ENCODE results near the gene MKNK2. TPM values are rescaled to one million over a fixed set of nuclear protein-coding genes. Genes with fewer than 3 reads are reported as not detected.

MKNK2 gene
- total RNA-seq, 1 donor from 2014 or later, result 97.1 TPM

GRCh38 chr19:2077398-2077797 lies 26.4 kb upstream of the MKNK2 start:
- TF ChIP-seq, protein P1, sequence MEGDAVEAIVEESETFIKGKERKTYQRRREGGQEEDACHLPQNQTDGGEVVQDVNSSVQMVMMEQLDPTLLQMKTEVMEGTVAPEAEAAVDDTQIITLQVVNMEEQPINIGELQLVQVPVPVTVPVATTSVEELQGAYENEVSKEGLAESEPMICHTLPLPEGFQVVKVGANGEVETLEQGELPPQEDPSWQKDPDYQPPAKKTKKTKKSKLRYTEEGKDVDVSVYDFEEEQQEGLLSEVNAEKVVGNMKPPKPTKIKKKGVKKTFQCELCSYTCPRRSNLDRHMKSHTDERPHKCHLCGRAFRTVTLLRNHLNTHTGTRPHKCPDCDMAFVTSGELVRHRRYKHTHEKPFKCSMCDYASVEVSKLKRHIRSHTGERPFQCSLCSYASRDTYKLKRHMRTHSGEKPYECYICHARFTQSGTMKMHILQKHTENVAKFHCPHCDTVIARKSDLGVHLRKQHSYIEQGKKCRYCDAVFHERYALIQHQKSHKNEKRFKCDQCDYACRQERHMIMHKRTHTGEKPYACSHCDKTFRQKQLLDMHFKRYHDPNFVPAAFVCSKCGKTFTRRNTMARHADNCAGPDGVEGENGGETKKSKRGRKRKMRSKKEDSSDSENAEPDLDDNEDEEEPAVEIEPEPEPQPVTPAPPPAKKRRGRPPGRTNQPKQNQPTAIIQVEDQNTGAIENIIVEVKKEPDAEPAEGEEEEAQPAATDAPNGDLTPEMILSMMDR (IDR thresholded peaks at IDR 0.05; ENCODE audit: unreplicated experiment), result no peak
- Mint-ChIP-seq H3K9me3 (no peaks in the 10 kb centered on the region), H3K4me1 (no peaks in the 10 kb centered on the region), H3K36me3 (peaks cover 21% of the 10 kb centered on the region), H3K4me3 (no peak overlapping the region), H3K27me3 (ENCODE audit: low read depth) (no peaks in the 10 kb centered on the region), H3K27ac (no peak overlapping the region)
- DNase-seq (ENCODE audit: low spot score in 2 of 2, unreplicated experiment in 2 of 2), result no peak

DNA sequence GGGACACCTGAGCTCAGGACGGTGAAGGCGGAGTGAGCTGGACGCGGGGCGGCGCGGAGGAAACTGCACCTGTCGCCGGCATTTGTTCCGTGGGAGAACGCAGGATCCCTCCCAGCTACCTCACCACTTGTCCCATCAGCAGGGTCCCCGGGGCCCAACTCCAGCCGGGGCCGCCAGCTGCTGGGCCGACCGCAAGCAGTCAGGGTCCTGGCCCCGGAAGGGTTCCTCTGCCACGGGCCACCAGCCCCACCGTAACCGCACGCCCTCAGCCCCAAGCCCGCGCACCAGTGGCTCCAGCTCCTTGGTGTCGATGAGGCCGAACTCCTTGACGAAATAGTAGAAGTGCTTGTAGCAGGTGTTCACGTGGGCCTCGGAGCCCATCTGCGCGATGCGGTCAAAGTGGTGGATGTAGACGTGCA lies 25.5 kb upstream of the MKNK2 start:
- Mint-ChIP-seq H3K4me1 (no peaks in the 10 kb centered on the region), H3K27ac (no peak overlapping the region), H3K4me3 (no peak overlapping the region), H3K9me3 (no peaks in the 10 kb centered on the region), H3K27me3 (ENCODE audit: low read depth) (no peaks in the 10 kb centered on the region), H3K36me3 (peaks cover 25% of the 10 kb centered on the region)
- DNase-seq (ENCODE audit: low spot score in 2 of 2, unreplicated experiment in 2 of 2), result no peak
- TF ChIP-seq, protein P1 (IDR thresholded peaks at IDR 0.05; ENCODE audit: unreplicated experiment), result no peak

GRCh38 chr19:2072757-2073551 lies 21.9 kb upstream of the MKNK2 start:
- DNase-seq (ENCODE audit: low spot score in 2 of 2, unreplicated experiment in 2 of 2), result no peak
- Mint-ChIP-seq H3K4me3 (no peak overlapping the region), H3K27me3 (ENCODE audit: low read depth) (no peaks in the 10 kb centered on the region), H3K4me1 (no peaks in the 10 kb centered on the region), H3K27ac (no peak overlapping the region), H3K36me3 (peaks cover 30% of the 10 kb centered on the region), H3K9me3 (no peaks in the 10 kb centered on the region)
- TF ChIP-seq, protein P1 (IDR thresholded peaks at IDR 0.05; ENCODE audit: unreplicated experiment), result no peak

DNA sequence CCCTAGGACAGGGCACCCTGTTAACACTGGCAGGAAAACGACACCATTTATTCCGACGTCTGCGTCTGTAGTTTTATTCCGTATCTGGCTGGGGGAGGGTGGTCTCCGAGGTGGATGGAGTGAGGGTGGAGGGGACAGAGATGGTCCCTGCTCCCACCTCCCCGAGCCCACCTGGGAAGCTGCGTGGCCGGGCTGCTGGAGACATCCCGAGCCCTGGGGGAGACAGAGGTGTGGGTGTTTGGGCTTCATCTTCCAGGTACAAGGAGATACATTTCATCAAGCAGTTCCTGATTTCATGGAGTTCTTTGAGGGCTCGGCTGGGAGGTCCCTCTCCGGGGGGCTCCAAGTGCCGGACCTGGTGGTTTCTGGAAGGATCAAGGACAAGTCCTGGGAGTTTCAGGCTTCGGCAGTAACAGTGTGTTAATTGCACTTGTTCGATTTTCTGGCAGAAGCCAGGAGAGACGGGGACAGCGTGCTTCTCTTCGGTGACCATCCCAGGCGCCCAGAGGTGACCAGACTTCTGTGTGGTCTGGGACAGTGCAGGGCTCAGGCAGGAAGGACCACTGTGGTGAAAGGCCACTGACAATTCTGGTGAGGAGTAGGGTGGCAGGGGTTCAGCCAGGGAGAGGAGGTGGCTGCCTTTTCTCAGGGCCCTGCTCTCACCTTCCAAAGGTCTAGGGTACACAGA lies 20.1 kb upstream of the MKNK2 start:
- Mint-ChIP-seq H3K4me1 (no peaks in the 10 kb centered on the region), H3K27me3 (ENCODE audit: low read depth) (no peaks in the 10 kb centered on the region), H3K9me3 (no peaks in the 10 kb centered on the region), H3K27ac (peak overlapping the region; percentile 17), H3K36me3 (peaks cover 24% of the 10 kb centered on the region), H3K4me3 (no peak overlapping the region)
- TF ChIP-seq, protein P1 (IDR thresholded peaks at IDR 0.05; ENCODE audit: unreplicated experiment), result no peak
- DNase-seq (ENCODE audit: low spot score in 2 of 2, unreplicated experiment in 2 of 2), result no peak

DNA sequence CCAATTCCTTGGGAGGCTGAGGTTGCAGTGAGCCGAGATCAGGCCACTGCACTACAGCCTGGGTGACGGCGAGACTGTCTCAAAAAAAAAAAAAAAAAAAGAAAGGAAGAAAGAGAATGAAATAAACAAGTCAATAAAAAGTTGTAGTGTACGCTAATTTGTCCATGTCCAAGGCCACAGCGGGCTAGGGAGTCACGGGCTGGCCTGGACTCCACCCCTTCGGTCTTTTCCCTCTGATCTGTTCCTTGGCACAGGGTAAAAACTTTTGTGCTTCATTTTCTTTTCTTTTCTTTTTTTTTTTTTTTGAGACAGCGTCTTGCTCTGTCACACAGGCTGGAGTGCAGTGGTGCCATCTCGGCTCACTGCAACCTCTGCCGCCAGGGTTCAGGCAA lies 19.4 kb upstream of the MKNK2 start:
- no peaks in the 10 kb centered on the region for H3K9me3 Mint-ChIP-seq
- no peak overlapping the region for H3K27ac Mint-ChIP-seq
- H3K4me1 Mint-ChIP-seq, result no peaks in the 10 kb centered on the region
- no peak overlapping the region for H3K4me3 Mint-ChIP-seq
- no peak for DNase-seq (ENCODE audit: low spot score in 2 of 2, unreplicated experiment in 2 of 2)
- peaks cover 21% of the 10 kb centered on the region for H3K36me3 Mint-ChIP-seq
- TF ChIP-seq, protein P1 (IDR thresholded peaks at IDR 0.05; ENCODE audit: unreplicated experiment), result no peak
- no peaks in the 10 kb centered on the region for H3K27me3 Mint-ChIP-seq (ENCODE audit: low read depth)

All from mesothelial cell of epicardium (in vitro differentiated cells).